ENCODE results near the gene ETS2. TPM values are rescaled to one million over a fixed set of nuclear protein-coding genes. Genes with fewer than 3 reads are reported as not detected.
A peak's percentile ranks its signal among the peaks of the same experiment; 100 is the strongest.

Gene ETS2
- total RNA-seq, 1 donor from 2014 or later = 42.2 TPM

DNA sequence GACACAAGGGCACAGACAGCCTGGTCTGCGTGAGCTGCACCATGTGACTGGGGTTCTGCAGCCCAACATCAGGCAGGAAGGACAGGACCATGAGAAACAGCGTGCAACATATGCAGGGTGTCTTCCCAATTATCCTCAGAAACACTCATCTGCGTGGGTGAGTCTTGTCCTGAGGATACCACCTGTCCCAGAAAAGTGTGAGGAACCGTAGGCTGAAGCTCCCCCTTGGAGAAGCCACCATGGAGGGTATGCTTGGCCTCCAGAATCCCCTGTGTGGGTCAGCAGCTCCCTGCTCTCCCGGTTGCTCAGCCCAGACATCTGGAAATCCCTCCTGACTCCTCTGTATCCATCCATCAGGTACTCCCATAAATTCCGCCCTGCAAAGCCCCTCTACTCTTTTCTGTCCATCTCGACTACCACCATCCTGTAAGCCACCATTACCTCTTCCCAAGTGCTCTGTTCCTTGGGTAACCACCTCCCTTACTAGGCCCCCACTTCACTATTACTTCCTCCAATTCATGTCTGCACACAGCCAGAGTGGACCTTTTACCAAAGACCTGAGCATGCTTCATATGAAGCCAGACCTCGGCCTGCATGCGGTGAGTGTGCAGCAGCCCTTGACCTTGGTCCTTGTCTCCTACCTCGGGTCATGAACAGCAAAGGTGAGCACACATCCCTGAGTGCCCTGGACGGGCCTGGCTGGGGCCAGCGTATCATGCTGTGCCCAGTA is 33.0 kb downstream of the ETS2 start:
- Mint-ChIP-seq H3K9me3 (no peaks in the 10 kb centered on the region), H3K27me3 (no peaks in the 10 kb centered on the region), H3K27ac (no peak overlapping the region), H3K4me1 (ENCODE audit: unreplicated experiment) (no peaks in the 10 kb centered on the region), H3K4me3 (no peak overlapping the region), H3K36me3 (no peaks in the 10 kb centered on the region)
- DNase-seq (ENCODE audit: extremely low spot score, unreplicated experiment) = peak; percentile 34
- TF ChIP-seq, protein P1, sequence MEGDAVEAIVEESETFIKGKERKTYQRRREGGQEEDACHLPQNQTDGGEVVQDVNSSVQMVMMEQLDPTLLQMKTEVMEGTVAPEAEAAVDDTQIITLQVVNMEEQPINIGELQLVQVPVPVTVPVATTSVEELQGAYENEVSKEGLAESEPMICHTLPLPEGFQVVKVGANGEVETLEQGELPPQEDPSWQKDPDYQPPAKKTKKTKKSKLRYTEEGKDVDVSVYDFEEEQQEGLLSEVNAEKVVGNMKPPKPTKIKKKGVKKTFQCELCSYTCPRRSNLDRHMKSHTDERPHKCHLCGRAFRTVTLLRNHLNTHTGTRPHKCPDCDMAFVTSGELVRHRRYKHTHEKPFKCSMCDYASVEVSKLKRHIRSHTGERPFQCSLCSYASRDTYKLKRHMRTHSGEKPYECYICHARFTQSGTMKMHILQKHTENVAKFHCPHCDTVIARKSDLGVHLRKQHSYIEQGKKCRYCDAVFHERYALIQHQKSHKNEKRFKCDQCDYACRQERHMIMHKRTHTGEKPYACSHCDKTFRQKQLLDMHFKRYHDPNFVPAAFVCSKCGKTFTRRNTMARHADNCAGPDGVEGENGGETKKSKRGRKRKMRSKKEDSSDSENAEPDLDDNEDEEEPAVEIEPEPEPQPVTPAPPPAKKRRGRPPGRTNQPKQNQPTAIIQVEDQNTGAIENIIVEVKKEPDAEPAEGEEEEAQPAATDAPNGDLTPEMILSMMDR (conservative IDR thresholded peaks at IDR 0.05) = no peak

DNA sequence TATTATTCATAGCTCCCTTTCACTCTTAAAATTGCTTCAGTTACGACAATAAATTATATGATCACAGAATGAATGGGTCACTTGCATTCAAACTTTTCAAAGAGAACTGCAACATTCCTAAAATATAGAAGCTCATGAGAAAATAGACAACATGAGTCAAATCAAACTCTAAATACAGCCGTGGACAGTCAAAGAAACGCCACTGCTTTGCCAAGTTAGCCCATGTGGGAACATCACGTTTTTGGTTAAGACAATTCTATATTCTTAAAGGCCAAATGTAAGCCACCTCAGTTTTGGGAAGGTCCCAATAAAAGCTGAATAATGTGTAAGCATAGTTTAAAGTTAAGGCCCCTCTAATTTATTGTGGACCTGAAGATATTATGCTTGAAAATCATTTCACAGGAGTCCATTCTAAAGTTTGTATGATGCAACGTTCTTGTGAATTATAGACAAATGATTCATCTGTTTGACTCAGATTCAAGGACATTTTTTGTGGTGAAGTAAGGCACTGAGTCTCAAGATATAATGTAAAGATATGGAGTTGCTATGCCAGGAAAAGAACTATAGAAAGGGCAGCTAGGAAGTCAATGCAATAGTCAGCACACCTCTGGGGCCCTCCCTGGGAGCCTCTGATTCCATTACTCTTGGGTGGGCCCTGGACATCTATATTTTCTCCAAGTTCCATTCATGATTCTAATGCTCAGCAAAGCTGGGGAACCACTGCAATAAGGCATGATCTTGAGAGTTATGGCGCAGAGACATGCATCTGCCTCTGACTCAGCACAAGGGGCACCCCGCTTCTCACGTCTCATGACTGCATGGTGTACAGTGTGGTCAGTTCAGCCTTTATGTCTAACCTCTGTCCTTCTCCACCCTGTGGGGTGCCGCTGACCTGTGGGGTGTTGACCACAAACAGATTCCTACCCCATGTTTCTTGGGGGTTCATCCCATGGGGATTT is 33.9 kb downstream of the ETS2 start:
- TF ChIP-seq, protein P1 (conservative IDR thresholded peaks at IDR 0.05) = no peak
- Mint-ChIP-seq H3K4me3 (no peak overlapping the region), H3K27ac (no peak overlapping the region), H3K9me3 (no peaks in the 10 kb centered on the region), H3K4me1 (ENCODE audit: unreplicated experiment) (no peaks in the 10 kb centered on the region), H3K36me3 (no peaks in the 10 kb centered on the region), H3K27me3 (no peaks in the 10 kb centered on the region)
- peak; percentile 39 for DNase-seq (ENCODE audit: extremely low spot score, unreplicated experiment)

DNA sequence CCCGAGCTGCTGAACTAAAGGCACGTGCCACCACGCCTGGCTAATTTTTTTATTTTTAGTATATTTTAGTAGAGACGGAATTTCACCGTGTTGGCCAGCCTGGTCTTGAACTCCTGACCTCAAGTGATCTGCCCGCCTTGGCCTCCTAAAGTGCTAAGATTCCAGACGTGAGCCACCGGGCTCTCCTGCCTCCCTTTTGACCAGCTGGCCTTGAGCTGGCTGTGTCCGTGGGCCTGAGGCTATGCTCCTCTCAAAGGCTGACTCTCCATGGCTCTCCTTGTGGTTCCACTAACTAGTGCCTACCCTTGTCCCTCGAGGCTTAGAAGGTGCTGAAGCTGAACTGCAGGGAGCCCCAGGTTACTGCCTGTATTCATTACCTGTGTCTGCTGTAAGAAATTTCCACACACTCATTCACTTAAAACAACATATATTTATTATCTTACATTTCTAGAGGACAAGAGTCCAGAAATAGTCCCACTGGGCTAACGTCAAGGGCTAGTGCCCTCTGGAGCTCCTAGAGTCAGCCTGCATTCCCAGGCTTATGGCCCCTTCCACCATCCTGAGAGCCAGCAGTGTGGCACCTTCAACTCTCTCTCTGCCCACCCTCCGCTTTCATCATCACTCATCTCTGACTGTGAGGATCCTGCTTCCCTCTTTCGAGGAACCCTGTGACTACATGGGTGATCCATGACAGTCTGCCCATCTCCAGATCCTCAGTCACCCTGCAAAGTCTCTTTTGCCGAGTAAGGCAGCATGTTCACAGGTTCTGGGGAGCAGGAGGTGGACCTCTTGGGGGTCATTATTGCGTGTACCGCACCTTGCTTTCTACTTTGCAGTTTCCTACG is 34.9 kb downstream of the ETS2 start:
- TF ChIP-seq, protein P1 (conservative IDR thresholded peaks at IDR 0.05) = no peak
- Mint-ChIP-seq H3K27me3 (no peaks in the 10 kb centered on the region), H3K4me1 (ENCODE audit: unreplicated experiment) (no peaks in the 10 kb centered on the region), H3K4me3 (no peak overlapping the region), H3K36me3 (no peaks in the 10 kb centered on the region), H3K27ac (no peak overlapping the region), H3K9me3 (no peaks in the 10 kb centered on the region)
- peak; percentile 40 for DNase-seq (ENCODE audit: extremely low spot score, unreplicated experiment)

GRCh38 chr21:38841472-38841871 is 35.7 kb downstream of the ETS2 start:
- Mint-ChIP-seq H3K4me3 (no peak overlapping the region), H3K27ac (no peak overlapping the region), H3K27me3 (no peaks in the 10 kb centered on the region), H3K9me3 (no peaks in the 10 kb centered on the region), H3K36me3 (no peaks in the 10 kb centered on the region), H3K4me1 (ENCODE audit: unreplicated experiment) (no peaks in the 10 kb centered on the region)
- TF ChIP-seq, protein P1 (conservative IDR thresholded peaks at IDR 0.05) = no peak
- DNase-seq (ENCODE audit: extremely low spot score, unreplicated experiment) = no peak

- Mint-ChIP-seq H3K36me3 (no peaks in the 10 kb centered on the region), H3K9me3 (no peaks in the 10 kb centered on the region), H3K4me3 (no peak overlapping the region), H3K27ac (no peak overlapping the region), H3K4me1 (ENCODE audit: unreplicated experiment) (no peaks in the 10 kb centered on the region), H3K27me3 (no peaks in the 10 kb centered on the region)
- TF ChIP-seq, protein P1 (conservative IDR thresholded peaks at IDR 0.05) = no peak
- DNase-seq (ENCODE audit: extremely low spot score, unreplicated experiment) = no peak
Measured at GRCh38 chr21:38842079-38842478, 36.4 kb downstream of the ETS2 start.

All from type B pancreatic cell (in vitro differentiated cells).